ENCODE measurements around the gene FAM3C.

GRCh38 chr7:121402701-121403100, 6.6 kb upstream of the FAM3C start:
- TF ChIP-seq CTCF (IDR thresholded peaks at IDR 0.05) (no peak), EZH2 (IDR thresholded peaks at IDR 0.05; ENCODE audit: borderline replicate concordance, insufficient read depth, low read depth, low read length, poor library complexity, severe bottlenecking) (no peak)

Data from B cell (primary cell).